BE2C (cell line): Measurements from ENCODE around the gene HLA-A.

ENCODE experiments used
- DNase-seq: peaks from one replicate; pipeline ENCODE4 v3.0.0-alpha.2; 2020
- H3K27me3 ChIP-seq: fragments of 250-450 bp; sonication (Bioruptor Pico); 2 replicates; pipeline ENCODE4 v1.5.1; 2020; ENCODE audit warnings: mild to moderate bottlenecking
- H3K36me3 ChIP-seq: fragments of 250-450 bp; sonication (Bioruptor Pico); 2 replicates; pipeline ENCODE4 v1.5.1; 2020; ENCODE audit warnings: mild to moderate bottlenecking
- H3K4me1 ChIP-seq: fragments of 250-450 bp; sonication (Bioruptor Pico); 2 replicates; pipeline ENCODE4 v1.5.1; 2020
- H3K4me3 ChIP-seq: 2 replicates; pipeline ENCODE4 v1.5.1; 2011; ENCODE audit warnings: low read depth, low read length
- H3K9me3 ChIP-seq: fragments of 250-450 bp; sonication (Bioruptor Pico); 2 replicates; pipeline ENCODE4 v1.5.1; 2020
- TF ChIP-seq, protein P1 (sequence below): IDR thresholded peaks from 2 replicates; pipeline ENCODE4 v1.5.1; 2012; ENCODE audit warnings: mild to moderate bottlenecking, low read depth, low read length

The HLA-A gene

DNA sequence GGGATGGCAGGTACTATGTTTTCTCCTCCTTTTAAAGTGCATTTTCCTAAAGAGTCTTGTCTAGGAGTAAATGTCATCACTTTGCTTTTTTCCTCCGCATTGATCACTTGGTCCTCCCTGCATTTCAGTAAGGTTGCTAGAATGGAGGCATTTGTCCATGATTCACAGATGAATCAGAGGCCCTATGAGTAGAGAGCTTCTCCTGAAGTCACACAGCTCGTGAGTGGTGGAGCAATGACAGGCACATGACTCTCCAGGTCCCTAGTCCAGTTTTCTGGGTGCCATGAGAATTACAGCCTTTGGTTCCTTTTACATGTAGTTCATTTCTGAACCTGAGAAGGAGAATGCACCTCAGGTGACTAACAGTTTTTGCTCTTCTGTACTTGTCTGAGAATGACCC, 50.5 kb downstream of the HLA-A start:
- TF ChIP-seq, protein P1, sequence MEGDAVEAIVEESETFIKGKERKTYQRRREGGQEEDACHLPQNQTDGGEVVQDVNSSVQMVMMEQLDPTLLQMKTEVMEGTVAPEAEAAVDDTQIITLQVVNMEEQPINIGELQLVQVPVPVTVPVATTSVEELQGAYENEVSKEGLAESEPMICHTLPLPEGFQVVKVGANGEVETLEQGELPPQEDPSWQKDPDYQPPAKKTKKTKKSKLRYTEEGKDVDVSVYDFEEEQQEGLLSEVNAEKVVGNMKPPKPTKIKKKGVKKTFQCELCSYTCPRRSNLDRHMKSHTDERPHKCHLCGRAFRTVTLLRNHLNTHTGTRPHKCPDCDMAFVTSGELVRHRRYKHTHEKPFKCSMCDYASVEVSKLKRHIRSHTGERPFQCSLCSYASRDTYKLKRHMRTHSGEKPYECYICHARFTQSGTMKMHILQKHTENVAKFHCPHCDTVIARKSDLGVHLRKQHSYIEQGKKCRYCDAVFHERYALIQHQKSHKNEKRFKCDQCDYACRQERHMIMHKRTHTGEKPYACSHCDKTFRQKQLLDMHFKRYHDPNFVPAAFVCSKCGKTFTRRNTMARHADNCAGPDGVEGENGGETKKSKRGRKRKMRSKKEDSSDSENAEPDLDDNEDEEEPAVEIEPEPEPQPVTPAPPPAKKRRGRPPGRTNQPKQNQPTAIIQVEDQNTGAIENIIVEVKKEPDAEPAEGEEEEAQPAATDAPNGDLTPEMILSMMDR, result no peak

DNA sequence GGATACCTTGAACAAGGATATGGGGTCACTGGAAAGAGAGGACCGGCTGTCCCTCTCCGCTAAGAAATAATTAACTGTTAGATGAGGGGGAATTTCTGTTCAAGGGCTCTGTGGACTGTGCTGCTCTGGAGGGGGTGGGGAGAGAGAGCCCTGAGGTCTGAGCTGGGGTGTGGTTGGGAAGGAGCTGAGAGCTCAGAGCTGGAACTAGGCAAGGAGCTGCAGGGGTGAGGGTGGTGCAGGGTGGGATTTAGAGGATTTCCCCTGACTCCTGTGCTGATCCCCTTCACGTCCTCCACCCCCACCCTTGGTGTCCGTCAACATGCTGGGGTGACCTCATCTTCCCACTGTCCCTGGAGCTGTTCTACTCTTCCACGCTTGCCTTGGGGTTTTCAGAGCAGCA, 52.5 kb downstream of the HLA-A start:
- no peaks in the 10 kb centered on the region for H3K36me3 ChIP-seq
- 0 out of 2 replicates have a peak, but pooled peaks cover 2% of the 10 kb centered on the region for H3K27me3 ChIP-seq
- no peak for DNase-seq
- no peak overlapping the region for H3K4me3 ChIP-seq
- TF ChIP-seq, protein P1, result no peak
- H3K4me1 ChIP-seq, result no peaks in the 10 kb centered on the region
- no peaks in the 10 kb centered on the region for H3K9me3 ChIP-seq

More for the DNA sequence above, 50.5 kb downstream of the HLA-A start:
- Histone ChIP-seq H3K36me3 (no peaks in the 10 kb centered on the region), H3K27me3 (peaks cover 2% of the 10 kb centered on the region; the same call in 1 of the 2 replicates), H3K9me3 (no peaks in the 10 kb centered on the region), H3K4me1 (no peaks in the 10 kb centered on the region), H3K4me3 (no peak overlapping the region)
- DNase-seq, result no peak

DNA sequence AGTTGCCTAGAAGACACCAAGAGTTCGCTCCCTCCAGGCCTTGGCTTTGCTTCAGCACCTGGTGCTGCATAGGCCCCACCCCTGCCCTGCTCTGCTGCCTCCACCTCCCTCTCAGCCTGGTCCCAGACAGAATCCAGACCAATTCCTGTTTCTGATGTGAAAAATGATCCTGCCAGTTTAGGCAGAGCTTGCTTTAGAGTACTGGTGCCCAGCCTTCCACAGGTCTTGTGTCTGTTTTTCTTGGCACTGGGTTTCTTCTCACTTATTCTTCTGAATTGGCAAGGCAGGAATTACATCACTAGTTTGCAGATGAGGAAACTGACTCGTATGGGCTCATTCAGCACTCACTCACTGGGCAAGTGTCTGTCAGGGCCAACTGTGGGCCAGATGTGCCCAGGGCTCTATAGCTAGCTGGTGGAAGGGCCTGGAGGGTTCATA, 53.0 kb downstream of the HLA-A start:
- Histone ChIP-seq H3K4me1 (no peaks in the 10 kb centered on the region), H3K36me3 (no peaks in the 10 kb centered on the region), H3K4me3 (no peak overlapping the region), H3K27me3 (0 out of 2 replicates have a peak, but pooled peaks cover 1% of the 10 kb centered on the region), H3K9me3 (no peaks in the 10 kb centered on the region)
- TF ChIP-seq, protein P1, result no peak
- DNase-seq, result no peak
